ENCODE results near the gene CAPSL.

DNA sequence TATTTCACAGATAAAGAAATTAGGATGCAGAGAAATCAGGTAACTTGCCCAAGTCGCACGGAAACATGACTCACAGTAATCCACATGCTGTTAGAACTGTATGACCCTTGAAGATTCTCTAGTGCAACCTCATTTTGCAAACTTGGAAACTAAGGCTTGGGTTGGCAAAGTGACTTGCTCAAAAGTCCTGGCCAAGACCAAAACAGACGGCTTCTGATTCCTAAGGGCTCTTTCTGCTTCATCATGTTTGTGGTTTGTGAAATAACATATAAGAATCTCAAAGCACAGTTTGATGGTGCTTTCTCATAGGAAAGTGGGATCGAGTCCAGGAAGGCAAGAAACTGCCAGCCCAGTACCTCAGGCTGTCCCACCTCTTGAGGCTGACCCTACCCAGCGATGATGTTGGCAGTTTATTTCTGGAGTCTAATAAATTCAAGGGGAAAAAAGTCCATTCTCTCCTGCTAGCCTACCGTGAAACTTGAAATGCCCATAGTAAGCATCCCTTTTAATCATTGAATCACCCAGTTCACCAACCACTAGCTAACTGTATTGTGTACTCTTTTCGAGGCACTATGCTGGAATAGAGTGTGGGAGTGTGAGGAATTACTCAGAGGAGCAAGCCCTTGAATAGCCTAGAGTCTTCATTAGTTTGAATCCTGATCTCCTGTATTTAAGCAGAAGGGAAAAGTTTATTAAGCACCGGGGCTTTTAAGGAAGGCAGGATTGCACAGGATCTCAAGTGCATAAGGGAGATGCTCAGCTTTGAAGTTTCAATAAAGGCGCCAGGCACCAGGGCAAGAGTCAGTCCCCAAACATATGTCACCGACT lies 14.1 kb downstream of the CAPSL start:
- TF ChIP-seq POLR2AphosphoS5 (IDR thresholded peaks at IDR 0.05) = no peak
- TF ChIP-seq, protein P1, sequence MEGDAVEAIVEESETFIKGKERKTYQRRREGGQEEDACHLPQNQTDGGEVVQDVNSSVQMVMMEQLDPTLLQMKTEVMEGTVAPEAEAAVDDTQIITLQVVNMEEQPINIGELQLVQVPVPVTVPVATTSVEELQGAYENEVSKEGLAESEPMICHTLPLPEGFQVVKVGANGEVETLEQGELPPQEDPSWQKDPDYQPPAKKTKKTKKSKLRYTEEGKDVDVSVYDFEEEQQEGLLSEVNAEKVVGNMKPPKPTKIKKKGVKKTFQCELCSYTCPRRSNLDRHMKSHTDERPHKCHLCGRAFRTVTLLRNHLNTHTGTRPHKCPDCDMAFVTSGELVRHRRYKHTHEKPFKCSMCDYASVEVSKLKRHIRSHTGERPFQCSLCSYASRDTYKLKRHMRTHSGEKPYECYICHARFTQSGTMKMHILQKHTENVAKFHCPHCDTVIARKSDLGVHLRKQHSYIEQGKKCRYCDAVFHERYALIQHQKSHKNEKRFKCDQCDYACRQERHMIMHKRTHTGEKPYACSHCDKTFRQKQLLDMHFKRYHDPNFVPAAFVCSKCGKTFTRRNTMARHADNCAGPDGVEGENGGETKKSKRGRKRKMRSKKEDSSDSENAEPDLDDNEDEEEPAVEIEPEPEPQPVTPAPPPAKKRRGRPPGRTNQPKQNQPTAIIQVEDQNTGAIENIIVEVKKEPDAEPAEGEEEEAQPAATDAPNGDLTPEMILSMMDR (IDR thresholded peaks at IDR 0.05) = no peak
